Measurements from ENCODE around the gene SEC31B. TPM values are rescaled to one million over a fixed set of nuclear protein-coding genes. Genes with fewer than 3 reads are reported as not detected.

The SEC31B gene
- polyA plus RNA-seq, 3 donors: 0.05 to 50.2 (median 0.09) TPM

DNA sequence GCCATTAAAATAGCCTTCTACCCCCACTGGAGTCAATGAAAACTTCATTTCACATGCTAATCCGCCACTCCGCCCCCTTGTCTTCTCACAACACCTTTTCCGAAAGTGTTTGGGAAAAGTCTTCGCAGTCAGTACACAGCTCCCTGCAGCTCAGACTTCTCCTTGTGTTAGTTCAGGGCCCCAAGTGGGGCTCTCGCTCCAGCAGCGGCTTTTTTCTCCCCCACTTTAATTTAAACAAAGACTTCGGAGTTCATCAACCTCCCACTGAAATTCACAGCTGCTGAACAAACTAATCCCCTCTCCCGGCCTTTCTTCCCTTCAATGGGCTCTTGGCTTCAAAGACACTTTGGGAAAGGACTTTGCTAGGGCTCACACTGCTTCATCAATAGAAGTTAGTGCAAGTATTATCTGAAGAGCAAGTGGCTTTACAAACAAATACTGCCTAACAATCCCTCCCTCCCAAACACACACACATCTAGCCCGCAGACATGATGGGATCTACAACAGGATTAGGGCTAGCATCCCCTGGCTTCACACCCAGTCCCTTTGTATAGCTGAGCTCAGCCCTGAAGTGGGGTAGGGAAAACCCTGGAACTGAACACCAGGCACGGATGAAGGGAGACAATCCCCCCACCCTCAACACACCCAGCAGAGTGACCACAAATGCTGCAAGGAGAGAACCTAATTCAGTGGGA lies 33.7 kb downstream of the SEC31B start:
- peaks cover 0 to 12% (median 2%) of the 10 kb centered on the region in 7 donors for H3K9me3 Mint-ChIP-seq

DNA sequence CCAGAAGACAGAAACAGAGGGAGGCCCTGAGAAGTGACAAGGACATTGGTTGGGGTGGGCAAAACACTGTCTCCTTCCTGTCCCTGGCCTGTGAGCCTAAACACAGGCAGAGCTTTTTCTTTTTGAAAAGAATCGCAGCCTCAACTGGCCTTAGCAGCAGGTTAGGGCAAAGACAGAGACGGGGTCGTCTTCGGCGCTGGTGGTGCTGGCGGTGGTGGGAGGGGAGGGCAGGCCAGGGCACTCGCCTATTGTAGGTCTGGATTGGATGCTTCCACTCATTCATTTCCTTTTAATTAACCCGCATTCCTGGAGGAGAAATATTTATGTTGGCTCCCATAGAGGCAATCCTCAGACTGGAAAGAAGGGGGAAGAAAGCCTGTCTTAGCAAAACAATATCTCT lies 34.3 kb downstream of the SEC31B start:
- DNase-seq: no peak
- no peak overlapping the region for H3K4me3 ChIP-seq (replicated peaks in 1 of 3; ENCODE audit: low read depth in 2 of 3, low read length in 3 of 3)
- H3K27ac ChIP-seq (ENCODE audit: low read depth in 1 of 2, low read length in 2 of 2): no peak overlapping the region
- Mint-ChIP-seq H3K27ac (no peak overlapping the region), H3K36me3 (peaks cover 29 to 40% of the 10 kb centered on the region in 2 donors), H3K4me1 (peaks cover 16% of the 10 kb centered on the region), H3K27me3 (ENCODE audit: low read depth in 3 of 3) (peaks cover 32 to 34% (median 33%) of the 10 kb centered on the region in 3 donors), H3K4me3 (no peak overlapping the region), H3K9me3 (peaks cover 0 to 14% (median 2%) of the 10 kb centered on the region in 7 donors)
- no peak overlapping the region for H3K4me2 ChIP-seq (replicated peaks; ENCODE audit: extremely low read depth, low read length, poor library complexity, severe bottlenecking)
- H3K36me3 ChIP-seq (replicated peaks in 1 of 2; ENCODE audit: control insufficient read depth in 1 of 2, insufficient read depth in 2 of 2, low read length in 2 of 2): peaks cover 26 to 37% of the 10 kb centered on the region in 2 donors
- no peak overlapping the region for H3K9ac ChIP-seq (ENCODE audit: insufficient read depth, low read length, poor library complexity, severe bottlenecking)
- H4K20me1 ChIP-seq (ENCODE audit: insufficient read depth, low read length): no peaks in the 10 kb centered on the region
- no peaks in the 10 kb centered on the region for H3K79me2 ChIP-seq (ENCODE audit: insufficient read depth, low read length)
- peaks cover 19 to 32% of the 10 kb centered on the region in 2 donors for H3K27me3 ChIP-seq (ENCODE audit: control insufficient read depth in 2 of 2, insufficient read depth in 2 of 2, low read length in 2 of 2)
- intact Hi-C loops (cut with micrococcal nuclease): no loop called here
- H2AFZ ChIP-seq (ENCODE audit: insufficient read depth, low read depth, low read length, poor library complexity, severe bottlenecking): no peak overlapping the region
- H3K4me1 ChIP-seq (ENCODE audit: control insufficient read depth in 1 of 2, insufficient read depth in 2 of 2, low read length in 2 of 2): peaks cover 14 to 21% of the 10 kb centered on the region in 2 donors
- TF ChIP-seq CTCF (IDR thresholded peaks at IDR 0.05): no peak
- no peaks in the 10 kb centered on the region for H3K9me3 ChIP-seq (replicated peaks in 1 of 2; ENCODE audit: control insufficient read depth in 1 of 2, insufficient read depth in 1 of 2, low read length in 2 of 2)
- no CpG with 5 or more reads among the region's 8 CpGs for WGBS (ENCODE audit: insufficient coverage)

More for the DNA sequence above, 33.7 kb downstream of the SEC31B start:
- H3K4me3 Mint-ChIP-seq: no peak overlapping the region
- H3K27ac ChIP-seq (ENCODE audit: low read depth in 1 of 2, low read length in 2 of 2): no peak overlapping the region
- peaks cover 33 to 45% of the 10 kb centered on the region in 2 donors for H3K36me3 Mint-ChIP-seq
- no peak for DNase-seq
- H3K9me3 ChIP-seq (replicated peaks in 1 of 2; ENCODE audit: control insufficient read depth in 1 of 2, insufficient read depth in 1 of 2, low read length in 2 of 2): no peaks in the 10 kb centered on the region
- H3K4me2 ChIP-seq (replicated peaks; ENCODE audit: extremely low read depth, low read length, poor library complexity, severe bottlenecking): no peak overlapping the region
- H4K20me1 ChIP-seq (ENCODE audit: insufficient read depth, low read length): no peaks in the 10 kb centered on the region
- intact Hi-C loops (cut with micrococcal nuclease): no loop called here
- H3K36me3 ChIP-seq (replicated peaks in 1 of 2; ENCODE audit: control insufficient read depth in 1 of 2, insufficient read depth in 2 of 2, low read length in 2 of 2): peaks cover 26 to 37% of the 10 kb centered on the region in 2 donors
- TF ChIP-seq CTCF (IDR thresholded peaks at IDR 0.05): no peak
- H2AFZ ChIP-seq (ENCODE audit: insufficient read depth, low read depth, low read length, poor library complexity, severe bottlenecking): no peak overlapping the region
- 100% methylated on average over 6 of the region's 10 CpGs for WGBS (ENCODE audit: insufficient coverage)
- no peak overlapping the region for H3K27ac Mint-ChIP-seq
- peaks cover 14 to 26% of the 10 kb centered on the region in 2 donors for H3K27me3 ChIP-seq (ENCODE audit: control insufficient read depth in 2 of 2, insufficient read depth in 2 of 2, low read length in 2 of 2)
- H3K27me3 Mint-ChIP-seq (ENCODE audit: low read depth in 3 of 3): peaks cover 26 to 28% (median 27%) of the 10 kb centered on the region in 3 donors
- peaks cover 14 to 21% of the 10 kb centered on the region in 2 donors for H3K4me1 ChIP-seq (ENCODE audit: control insufficient read depth in 1 of 2, insufficient read depth in 2 of 2, low read length in 2 of 2)
- no peaks in the 10 kb centered on the region for H3K79me2 ChIP-seq (ENCODE audit: insufficient read depth, low read length)
- no peak overlapping the region for H3K9ac ChIP-seq (ENCODE audit: insufficient read depth, low read length, poor library complexity, severe bottlenecking)
- H3K4me3 ChIP-seq (replicated peaks in 1 of 3; ENCODE audit: low read depth in 2 of 3, low read length in 3 of 3): no peak overlapping the region
- H3K4me1 Mint-ChIP-seq: peaks cover 16% of the 10 kb centered on the region

Data from CD14-positive monocyte (primary cell).